Measurements from ENCODE around the gene FCGR2B.
"Not testable (repeated sequence)": the region's sequence is repeated elsewhere in the genome, so short reads cannot be mapped to it uniquely, and the experiment has no call there.

GRCh38 chr1:161664689-161665088 is 1.7 kb downstream of the FCGR2B start:
- TF ChIP-seq CREB1 (CRISPR knock-in tag; IDR thresholded peaks at IDR 0.05); MAX (CRISPR knock-in tag; IDR thresholded peaks at IDR 0.05); TCF7 (CRISPR knock-in tag; IDR thresholded peaks at IDR 0.05; ENCODE audit: low read depth); CTCF (IDR thresholded peaks at IDR 0.05); NFYB (CRISPR knock-in tag; conservative IDR thresholded peaks at IDR 0.05; ENCODE audit: low read depth); ZNF532 (CRISPR knock-in tag; IDR thresholded peaks at IDR 0.05; ENCODE audit: borderline replicate concordance); JUN (CRISPR knock-in tag; IDR thresholded peaks at IDR 0.05); SMAD3 (CRISPR knock-in tag; IDR thresholded peaks at IDR 0.05; ENCODE audit: borderline replicate concordance); USF2 (CRISPR knock-in tag; IDR thresholded peaks at IDR 0.05); E2F1 (CRISPR knock-in tag; IDR thresholded peaks at IDR 0.05); ETV6 (CRISPR knock-in tag; IDR thresholded peaks at IDR 0.05): not testable (repeated sequence)

Measured in WTC11 (cell line).